Measurements from ENCODE around the gene CRB2.

The CRB2 gene

GRCh38 chr9:123349033-123349432 is 7.0 kb upstream of the CRB2 start:
- Mint-ChIP-seq H3K27ac (no peak overlapping the region), H3K27me3 (ENCODE audit: low read depth) (peaks cover 5% of the 10 kb centered on the region), H3K4me1 (ENCODE audit: low read depth) (peaks cover 1% of the 10 kb centered on the region), H3K4me3 (no peak overlapping the region), H3K9me3 (no peaks in the 10 kb centered on the region), H3K36me3 (ENCODE audit: low read depth) (no peaks in the 10 kb centered on the region)

GRCh38 chr9:123349691-123350480 is 6.1 kb upstream of the CRB2 start:
- no peak overlapping the region for H3K27ac Mint-ChIP-seq
- no peak overlapping the region for H3K4me3 Mint-ChIP-seq
- no peaks in the 10 kb centered on the region for H3K9me3 Mint-ChIP-seq
- peaks cover 3% of the 10 kb centered on the region for H3K4me1 Mint-ChIP-seq (ENCODE audit: low read depth)
- no peaks in the 10 kb centered on the region for H3K36me3 Mint-ChIP-seq (ENCODE audit: low read depth)
- peaks cover 5% of the 10 kb centered on the region for H3K27me3 Mint-ChIP-seq (ENCODE audit: low read depth)

GRCh38 chr9:123350590-123351310 is 5.2 kb upstream of the CRB2 start:
- Mint-ChIP-seq H3K36me3 (ENCODE audit: low read depth) (no peaks in the 10 kb centered on the region), H3K27ac (no peak overlapping the region), H3K9me3 (no peaks in the 10 kb centered on the region), H3K4me1 (ENCODE audit: low read depth) (peaks cover 3% of the 10 kb centered on the region), H3K27me3 (ENCODE audit: low read depth) (peaks cover 5% of the 10 kb centered on the region), H3K4me3 (no peak overlapping the region)

- H3K27me3 Mint-ChIP-seq (ENCODE audit: low read depth) = peaks cover 5% of the 10 kb centered on the region
- H3K9me3 Mint-ChIP-seq = no peaks in the 10 kb centered on the region
- no peak overlapping the region for H3K4me3 Mint-ChIP-seq
- H3K27ac Mint-ChIP-seq = no peak overlapping the region
- H3K36me3 Mint-ChIP-seq (ENCODE audit: low read depth) = no peaks in the 10 kb centered on the region
- peaks cover 3% of the 10 kb centered on the region for H3K4me1 Mint-ChIP-seq (ENCODE audit: low read depth)
Measured at GRCh38 chr9:123353041-123353440, 3.0 kb upstream of the CRB2 start.

- no peaks in the 10 kb centered on the region for H3K36me3 Mint-ChIP-seq (ENCODE audit: low read depth)
- H3K27me3 Mint-ChIP-seq (ENCODE audit: low read depth) = peaks cover 5% of the 10 kb centered on the region
- no peak overlapping the region for H3K27ac Mint-ChIP-seq
- H3K4me1 Mint-ChIP-seq (ENCODE audit: low read depth) = peaks cover 5% of the 10 kb centered on the region
- no peak overlapping the region for H3K4me3 Mint-ChIP-seq
- no peaks in the 10 kb centered on the region for H3K9me3 Mint-ChIP-seq
Measured at GRCh38 chr9:123353984-123354591, 1.9 kb upstream of the CRB2 start.

- Mint-ChIP-seq H3K4me3 (no peak overlapping the region), H3K9me3 (no peaks in the 10 kb centered on the region), H3K4me1 (ENCODE audit: low read depth) (peaks cover 12% of the 10 kb centered on the region), H3K27ac (no peak overlapping the region), H3K36me3 (ENCODE audit: low read depth) (no peaks in the 10 kb centered on the region), H3K27me3 (ENCODE audit: low read depth) (peaks cover 5% of the 10 kb centered on the region)
Measured at GRCh38 chr9:123354806-123355508, 1.0 kb upstream of the CRB2 start.

- no peaks in the 10 kb centered on the region for H3K36me3 Mint-ChIP-seq (ENCODE audit: low read depth)
- H3K9me3 Mint-ChIP-seq = no peaks in the 10 kb centered on the region
- H3K27me3 Mint-ChIP-seq (ENCODE audit: low read depth) = peaks cover 5% of the 10 kb centered on the region
- no peak overlapping the region for H3K27ac Mint-ChIP-seq
- no peak overlapping the region for H3K4me3 Mint-ChIP-seq
- H3K4me1 Mint-ChIP-seq (ENCODE audit: low read depth) = peaks cover 13% of the 10 kb centered on the region
Measured at GRCh38 chr9:123356851-123357742, 1.1 kb downstream of the CRB2 start.

- Mint-ChIP-seq H3K36me3 (ENCODE audit: low read depth) (no peaks in the 10 kb centered on the region), H3K27me3 (ENCODE audit: low read depth) (peaks cover 1% of the 10 kb centered on the region), H3K4me1 (ENCODE audit: low read depth) (peaks cover 13% of the 10 kb centered on the region), H3K27ac (no peak overlapping the region), H3K4me3 (no peak overlapping the region), H3K9me3 (no peaks in the 10 kb centered on the region)
Measured at GRCh38 chr9:123357743-123358059, 1.7 kb downstream of the CRB2 start.

- H3K9me3 Mint-ChIP-seq = no peaks in the 10 kb centered on the region
- H3K27me3 Mint-ChIP-seq (ENCODE audit: low read depth) = no peaks in the 10 kb centered on the region
- no peak overlapping the region for H3K4me3 Mint-ChIP-seq
- no peaks in the 10 kb centered on the region for H3K36me3 Mint-ChIP-seq (ENCODE audit: low read depth)
- peaks cover 13% of the 10 kb centered on the region for H3K4me1 Mint-ChIP-seq (ENCODE audit: low read depth)
- no peak overlapping the region for H3K27ac Mint-ChIP-seq
Measured at GRCh38 chr9:123358181-123358905, 2.3 kb downstream of the CRB2 start.

GRCh38 chr9:123359106-123359505 is 3.1 kb downstream of the CRB2 start:
- Mint-ChIP-seq H3K27ac (no peak overlapping the region), H3K4me3 (no peak overlapping the region), H3K9me3 (no peaks in the 10 kb centered on the region), H3K4me1 (ENCODE audit: low read depth) (peaks cover 11% of the 10 kb centered on the region), H3K27me3 (ENCODE audit: low read depth) (no peaks in the 10 kb centered on the region), H3K36me3 (ENCODE audit: low read depth) (no peaks in the 10 kb centered on the region)

- Mint-ChIP-seq H3K4me3 (no peak overlapping the region), H3K27me3 (ENCODE audit: low read depth) (no peaks in the 10 kb centered on the region), H3K4me1 (ENCODE audit: low read depth) (peaks cover 11% of the 10 kb centered on the region), H3K9me3 (no peaks in the 10 kb centered on the region), H3K36me3 (ENCODE audit: low read depth) (no peaks in the 10 kb centered on the region), H3K27ac (no peak overlapping the region)
Measured at GRCh38 chr9:123359546-123359945, 3.5 kb downstream of the CRB2 start.

- Mint-ChIP-seq H3K27me3 (ENCODE audit: low read depth) (no peaks in the 10 kb centered on the region), H3K36me3 (ENCODE audit: low read depth) (no peaks in the 10 kb centered on the region), H3K27ac (no peak overlapping the region), H3K4me1 (ENCODE audit: low read depth) (peaks cover 11% of the 10 kb centered on the region), H3K4me3 (no peak overlapping the region), H3K9me3 (no peaks in the 10 kb centered on the region)
Measured at GRCh38 chr9:123360161-123361085, 4.4 kb downstream of the CRB2 start.
